Heart left ventricle (tissue), 13 donors: ENCODE data around the gene MEGF11.

Experiments
- CTCF ChIP-seq, 12 donors: fragments of 200-600 bp; sonication (generic) in 4 of 12; IDR thresholded peaks; one replicate each; pipeline versions ENCODE4 v1.5.0 to v1.8.0; 2018 to 2022; ENCODE audit warnings: antibody characterized with exemption in 12 of 12, mild to moderate bottlenecking in 5 of 12
- POLR2A ChIP-seq, 2 donors: fragments of 450-650 bp; IDR thresholded peaks; one replicate each; pipeline ENCODE4 v1.6.1; 2017; ENCODE audit warnings: antibody characterized with exemption in 2 of 2, mild to moderate bottlenecking in 2 of 2, moderate library complexity in 2 of 2
- donor health status: ischemic (EF 13 %, LVEDD 7.1; RV severe dilation, severe dysfunction).
- donor health status: DM: no; HTN: yes; CAD: no.
- donor health status: DM: no; HTN: no; CAD: no.
- donor health status: ischemic (EF 25% LVEDD 6.9; RV normal size, moderate dysfunction).
- donor health status: ischemic (EF 25% LVEDD 5.7; RV mildly dilated, moderate dysfunction).
- donor health status: ischemic (EF 35%, LVEDD 5.7; RV mildly dilated, moderate dysfunction).
- donor health status: nonischemic (EF 11% LVEDD 7.7; RV severe dilation, severe dysfunction).
- donor health status: DM: yes; HTN: yes; CAD: no.
- donor health status: PGD.
- donor health status: ischemic (EF 29% LVEDD 5.4; RV normal size, mild dysfunction).
- donor health status: nonischemic (EF 23%, LVEDD 6.1; RV moderate dilation, normal function).

GRCh38 chr15:66132251-66132816 lies 121.2 kb downstream of the MEGF11 start:
- TF ChIP-seq CTCF (IDR thresholded peaks at IDR 0.05) (no peak), POLR2A (IDR thresholded peaks at IDR 0.05) (no peak)
